ENCODE measurements around the gene ADARB2.

Gene ADARB2

GRCh38 chr10:1597370-1598146 lies 139.8 kb downstream of the ADARB2 start:
- H3K4me3 ChIP-seq (ENCODE audit: low read length in 2 of 2): no peak overlapping the region
- DNase-seq (ENCODE audit: low spot score): no peak
- no peaks in the 10 kb centered on the region for H3K36me3 ChIP-seq (replicated peaks in 1 of 2; ENCODE audit: control insufficient read depth in 2 of 2, insufficient read depth in 2 of 2, low read length in 2 of 2)
- H2BK12ac ChIP-seq (ENCODE audit: low read length): no peak overlapping the region
- H3K4me2 ChIP-seq (ENCODE audit: insufficient read depth, low read length, poor library complexity, severe bottlenecking): no peak overlapping the region
- no peak overlapping the region for H2AK5ac ChIP-seq (ENCODE audit: low read depth, low read length)
- H3K14ac ChIP-seq (ENCODE audit: low read length): no peak overlapping the region
- H4K91ac ChIP-seq (ENCODE audit: low read depth, low read length, poor library complexity): no peak overlapping the region
- no peak overlapping the region for H3K4ac ChIP-seq (ENCODE audit: low read length)
- H2BK15ac ChIP-seq (ENCODE audit: low read length): no peak overlapping the region
- no peak overlapping the region for H2BK120ac ChIP-seq (ENCODE audit: low read depth, low read length)
- no peak overlapping the region for H3K23ac ChIP-seq (ENCODE audit: low read depth, low read length, poor library complexity)
- H3K27ac ChIP-seq (replicated peaks; ENCODE audit: low read length): no peak overlapping the region
- no peak overlapping the region for H2BK5ac ChIP-seq (ENCODE audit: low read length)
- peaks cover 0 to 4% of the 10 kb centered on the region in 2 donors for H3K4me1 ChIP-seq (ENCODE audit: control insufficient read depth in 2 of 2, insufficient read depth in 1 of 2, low read depth in 1 of 2, low read length in 2 of 2)
- no peak overlapping the region for H3K18ac ChIP-seq (ENCODE audit: low read length)
- no peak overlapping the region for H3K9ac ChIP-seq (ENCODE audit: low read depth, low read length, poor library complexity)
- no peaks in the 10 kb centered on the region for H3K9me3 ChIP-seq (replicated peaks in 1 of 2; ENCODE audit: control insufficient read depth in 2 of 2, insufficient read depth in 1 of 2, low read depth in 1 of 2, low read length in 2 of 2)
- no peak overlapping the region for H4K8ac ChIP-seq (ENCODE audit: low read depth, low read length)
- H2AFZ ChIP-seq (ENCODE audit: low read length): no peak overlapping the region
- peaks cover 0 to 4% (median 0%) of the 10 kb centered on the region in 3 experiments for H3K27me3 ChIP-seq (ENCODE audit: control insufficient read depth in 3 of 3, insufficient read depth in 3 of 3, low read depth in 1 of 3, low read length in 3 of 3)
- no CpG with 5 or more reads among the region's 1 CpG for WGBS, 2 donors (ENCODE audit: extremely low coverage in 2 of 2, insufficient read length in 2 of 2, insufficient replicate concordance in 1 of 2)
- H3K79me1 ChIP-seq (ENCODE audit: low read depth, low read length): no peaks in the 10 kb centered on the region

GRCh38 chr10:1596482-1597099 lies 140.7 kb downstream of the ADARB2 start:
- H4K91ac ChIP-seq (ENCODE audit: low read depth, low read length, poor library complexity): no peak overlapping the region
- H3K27ac ChIP-seq (replicated peaks; ENCODE audit: low read length): no peak overlapping the region
- no peaks in the 10 kb centered on the region for H3K9me3 ChIP-seq (replicated peaks in 1 of 2; ENCODE audit: control insufficient read depth in 2 of 2, insufficient read depth in 1 of 2, low read depth in 1 of 2, low read length in 2 of 2)
- H3K4me3 ChIP-seq (ENCODE audit: low read length in 2 of 2): no peak overlapping the region
- H2BK15ac ChIP-seq (ENCODE audit: low read length): no peak overlapping the region
- H3K18ac ChIP-seq (ENCODE audit: low read length): no peak overlapping the region
- H3K9ac ChIP-seq (ENCODE audit: low read depth, low read length, poor library complexity): no peak overlapping the region
- H3K4me2 ChIP-seq (ENCODE audit: insufficient read depth, low read length, poor library complexity, severe bottlenecking): no peak overlapping the region
- H3K14ac ChIP-seq (ENCODE audit: low read length): no peak overlapping the region
- H3K36me3 ChIP-seq (replicated peaks in 1 of 2; ENCODE audit: control insufficient read depth in 2 of 2, insufficient read depth in 2 of 2, low read length in 2 of 2): no peaks in the 10 kb centered on the region
- H3K23ac ChIP-seq (ENCODE audit: low read depth, low read length, poor library complexity): peak overlapping the region; percentile 40
- H2BK12ac ChIP-seq (ENCODE audit: low read length): no peak overlapping the region
- no CpG with 5 or more reads among the region's 18 CpGs for WGBS, 2 donors (ENCODE audit: extremely low coverage in 2 of 2, insufficient read length in 2 of 2, insufficient replicate concordance in 1 of 2)
- no peaks in the 10 kb centered on the region for H3K79me1 ChIP-seq (ENCODE audit: low read depth, low read length)
- H4K8ac ChIP-seq (ENCODE audit: low read depth, low read length): no peak overlapping the region
- H2AK5ac ChIP-seq (ENCODE audit: low read depth, low read length): no peak overlapping the region
- no peak overlapping the region for H2BK120ac ChIP-seq (ENCODE audit: low read depth, low read length)
- DNase-seq (ENCODE audit: low spot score): no peak
- H3K27me3 ChIP-seq (ENCODE audit: control insufficient read depth in 3 of 3, insufficient read depth in 3 of 3, low read depth in 1 of 3, low read length in 3 of 3): peaks cover 0 to 4% (median 0%) of the 10 kb centered on the region in 3 experiments
- peaks cover 0 to 4% of the 10 kb centered on the region in 2 donors for H3K4me1 ChIP-seq (ENCODE audit: control insufficient read depth in 2 of 2, insufficient read depth in 1 of 2, low read depth in 1 of 2, low read length in 2 of 2)
- H2BK5ac ChIP-seq (ENCODE audit: low read length): no peak overlapping the region
- H3K4ac ChIP-seq (ENCODE audit: low read length): no peak overlapping the region
- no peak overlapping the region for H2AFZ ChIP-seq (ENCODE audit: low read length)

- Histone ChIP-seq H4K91ac (ENCODE audit: low read depth, low read length, poor library complexity) (no peak overlapping the region), H3K9ac (ENCODE audit: low read depth, low read length, poor library complexity) (no peak overlapping the region), H3K14ac (ENCODE audit: low read length) (no peak overlapping the region), H2AK5ac (ENCODE audit: low read depth, low read length) (no peak overlapping the region), H2BK15ac (ENCODE audit: low read length) (no peak overlapping the region), H4K8ac (ENCODE audit: low read depth, low read length) (no peak overlapping the region), H2AFZ (ENCODE audit: low read length) (no peak overlapping the region), H3K27ac (replicated peaks; ENCODE audit: low read length) (no peak overlapping the region), H3K9me3 (replicated peaks in 1 of 2; ENCODE audit: control insufficient read depth in 2 of 2, insufficient read depth in 1 of 2, low read depth in 1 of 2, low read length in 2 of 2) (no peaks in the 10 kb centered on the region), H3K18ac (ENCODE audit: low read length) (no peak overlapping the region), H2BK12ac (ENCODE audit: low read length) (no peak overlapping the region), H3K36me3 (replicated peaks in 1 of 2; ENCODE audit: control insufficient read depth in 2 of 2, insufficient read depth in 2 of 2, low read length in 2 of 2) (no peaks in the 10 kb centered on the region), H3K4me3 (ENCODE audit: low read length in 2 of 2) (no peak overlapping the region), H3K4me1 (ENCODE audit: control insufficient read depth in 2 of 2, insufficient read depth in 1 of 2, low read depth in 1 of 2, low read length in 2 of 2) (peaks cover 0 to 4% of the 10 kb centered on the region in 2 donors), H2BK5ac (ENCODE audit: low read length) (no peak overlapping the region), H3K4ac (ENCODE audit: low read length) (no peak overlapping the region), H3K23ac (ENCODE audit: low read depth, low read length, poor library complexity) (no peak overlapping the region), H3K79me1 (ENCODE audit: low read depth, low read length) (no peaks in the 10 kb centered on the region), H3K27me3 (ENCODE audit: control insufficient read depth in 3 of 3, insufficient read depth in 3 of 3, low read depth in 1 of 3, low read length in 3 of 3) (peaks cover 0 to 4% (median 0%) of the 10 kb centered on the region in 3 experiments), H3K4me2 (ENCODE audit: insufficient read depth, low read length, poor library complexity, severe bottlenecking) (no peak overlapping the region), H2BK120ac (ENCODE audit: low read depth, low read length) (no peak overlapping the region)
- DNase-seq (ENCODE audit: low spot score): no peak
- no CpG with 5 or more reads among the region's 5 CpGs for WGBS, 2 donors (ENCODE audit: extremely low coverage in 2 of 2, insufficient read length in 2 of 2, insufficient replicate concordance in 1 of 2)
Observed at GRCh38 chr10:1595726-1596125, 141.6 kb downstream of the ADARB2 start.

- H3K23ac ChIP-seq (ENCODE audit: low read depth, low read length, poor library complexity): no peak overlapping the region
- DNase-seq (ENCODE audit: low spot score): no peak
- H3K9me3 ChIP-seq (replicated peaks in 1 of 2; ENCODE audit: control insufficient read depth in 2 of 2, insufficient read depth in 1 of 2, low read depth in 1 of 2, low read length in 2 of 2): no peaks in the 10 kb centered on the region
- no peaks in the 10 kb centered on the region for H3K79me1 ChIP-seq (ENCODE audit: low read depth, low read length)
- H4K8ac ChIP-seq (ENCODE audit: low read depth, low read length): no peak overlapping the region
- no peak overlapping the region for H2BK12ac ChIP-seq (ENCODE audit: low read length)
- no peaks in the 10 kb centered on the region for H3K36me3 ChIP-seq (replicated peaks in 1 of 2; ENCODE audit: control insufficient read depth in 2 of 2, insufficient read depth in 2 of 2, low read length in 2 of 2)
- no peak overlapping the region for H3K4me3 ChIP-seq (ENCODE audit: low read length in 2 of 2)
- no peak overlapping the region for H2BK15ac ChIP-seq (ENCODE audit: low read length)
- no peak overlapping the region for H2AFZ ChIP-seq (ENCODE audit: low read length)
- H3K4me1 ChIP-seq (ENCODE audit: control insufficient read depth in 2 of 2, insufficient read depth in 1 of 2, low read depth in 1 of 2, low read length in 2 of 2): peaks cover 0 to 4% of the 10 kb centered on the region in 2 donors
- no peak overlapping the region for H3K4me2 ChIP-seq (ENCODE audit: insufficient read depth, low read length, poor library complexity, severe bottlenecking)
- peaks cover 0 to 4% (median 0%) of the 10 kb centered on the region in 3 experiments for H3K27me3 ChIP-seq (ENCODE audit: control insufficient read depth in 3 of 3, insufficient read depth in 3 of 3, low read depth in 1 of 3, low read length in 3 of 3)
- no peak overlapping the region for H2AK5ac ChIP-seq (ENCODE audit: low read depth, low read length)
- no peak overlapping the region for H2BK120ac ChIP-seq (ENCODE audit: low read depth, low read length)
- no peak overlapping the region for H3K18ac ChIP-seq (ENCODE audit: low read length)
- H3K4ac ChIP-seq (ENCODE audit: low read length): no peak overlapping the region
- H3K14ac ChIP-seq (ENCODE audit: low read length): no peak overlapping the region
- H3K27ac ChIP-seq (replicated peaks; ENCODE audit: low read length): no peak overlapping the region
- no peak overlapping the region for H3K9ac ChIP-seq (ENCODE audit: low read depth, low read length, poor library complexity)
- no peak overlapping the region for H4K91ac ChIP-seq (ENCODE audit: low read depth, low read length, poor library complexity)
- H2BK5ac ChIP-seq (ENCODE audit: low read length): no peak overlapping the region
- no CpG with 5 or more reads among the region's 6 CpGs for WGBS, 2 donors (ENCODE audit: extremely low coverage in 2 of 2, insufficient read length in 2 of 2, insufficient replicate concordance in 1 of 2)
Observed at GRCh38 chr10:1595242-1595600, 142.1 kb downstream of the ADARB2 start.
